GM19468 (cell line): Measurements from ENCODE around the gene ERI3.

Experiments
- ATAC-seq: cut with Tn5 transposase; IDR thresholded peaks from one replicate; pipeline ENCODE4 v1.9.1; 2021; ENCODE audit warnings: mild to moderate bottlenecking, moderate library complexity, moderate number of reproducible peaks; ENCODE audit not compliant: unreplicated experiment; ENCODE audit errors: extremely low read depth

The ERI3 gene

GRCh38 chr1:44318097-44319088 is 36.7 kb downstream of the ERI3 start:
- no peak for ATAC-seq

DNA sequence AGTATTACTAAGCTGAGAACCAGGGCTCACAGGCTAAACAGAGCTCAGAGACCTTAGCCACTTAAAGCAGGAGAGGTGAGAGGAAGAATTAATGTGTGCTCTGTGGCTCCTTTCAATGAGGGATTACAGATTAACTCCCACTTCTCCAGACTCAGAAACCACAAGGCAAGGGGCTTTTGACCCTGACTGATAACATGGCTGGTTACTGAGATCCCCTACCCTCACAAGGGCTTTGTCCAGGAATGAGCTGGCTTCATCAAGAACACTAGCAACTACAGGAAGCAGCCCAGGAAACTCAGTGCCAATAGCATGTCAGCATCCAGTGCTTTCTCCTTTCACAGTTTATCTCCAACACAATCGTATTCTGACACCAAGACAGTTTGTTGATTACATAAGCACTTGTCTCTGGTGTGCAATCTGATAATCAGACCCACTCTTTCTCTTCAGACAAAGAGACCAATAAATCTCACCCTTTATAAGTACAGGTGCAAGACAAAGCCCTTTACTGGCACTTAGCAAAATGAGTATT is 38.8 kb downstream of the ERI3 start:
- ATAC-seq: no peak

DNA sequence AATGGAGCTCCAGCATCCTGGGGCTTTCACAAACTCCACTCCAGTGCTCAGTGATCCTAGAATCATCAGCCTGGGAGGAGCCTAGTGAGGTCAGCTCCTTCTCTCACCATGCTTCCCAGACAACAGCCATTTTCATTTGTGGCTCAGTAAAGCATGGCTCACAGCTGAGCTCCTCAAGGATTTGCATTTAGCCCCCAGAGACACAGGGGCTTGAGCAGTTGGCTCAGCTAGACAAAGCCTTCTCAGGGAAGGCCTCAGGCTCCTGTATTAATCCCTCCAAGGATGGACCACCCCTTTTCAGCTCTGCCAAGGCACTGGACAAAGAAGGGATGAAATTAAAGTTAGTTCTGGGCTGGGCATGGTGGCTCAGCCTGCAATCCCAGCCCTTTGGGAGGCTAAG is 39.5 kb downstream of the ERI3 start:
- ATAC-seq: no peak

GRCh38 chr1:44314452-44314851 is 40.6 kb downstream of the ERI3 start:
- no peak for ATAC-seq

DNA sequence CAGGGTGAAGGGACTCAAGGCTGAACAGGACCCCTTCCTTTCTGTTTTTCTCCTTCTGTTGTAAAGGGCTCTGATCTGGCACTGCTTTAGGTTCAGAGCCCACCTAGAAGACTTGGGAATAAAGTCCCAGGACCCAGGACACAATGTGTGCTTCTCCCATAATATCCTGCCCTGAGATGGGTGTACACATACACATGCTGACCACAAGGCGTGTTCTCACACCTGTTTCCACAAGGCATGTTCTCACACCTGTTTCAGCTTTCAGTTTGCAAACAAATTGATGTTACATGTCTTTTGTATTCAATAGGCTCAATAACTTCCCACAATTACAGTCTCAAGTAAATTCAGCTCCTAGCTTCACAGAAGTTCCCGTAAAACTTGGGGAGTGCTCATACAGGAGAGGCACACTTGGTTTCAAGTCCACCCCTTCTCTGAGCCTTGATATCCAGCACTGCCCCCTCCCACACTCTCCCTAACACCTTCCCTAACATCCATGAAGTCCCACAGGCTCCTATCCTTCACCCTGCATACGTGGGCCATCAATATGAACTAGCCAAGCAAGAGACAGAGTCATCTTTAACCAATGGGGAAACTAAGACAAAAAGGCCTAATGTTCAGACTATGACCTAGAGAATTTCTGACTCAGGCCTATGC is 41.7 kb downstream of the ERI3 start:
- ATAC-seq: no peak

- no peak for ATAC-seq
These were observed 42.5 kb downstream of the ERI3 start for GRCh38 chr1:44312399-44313196.

DNA sequence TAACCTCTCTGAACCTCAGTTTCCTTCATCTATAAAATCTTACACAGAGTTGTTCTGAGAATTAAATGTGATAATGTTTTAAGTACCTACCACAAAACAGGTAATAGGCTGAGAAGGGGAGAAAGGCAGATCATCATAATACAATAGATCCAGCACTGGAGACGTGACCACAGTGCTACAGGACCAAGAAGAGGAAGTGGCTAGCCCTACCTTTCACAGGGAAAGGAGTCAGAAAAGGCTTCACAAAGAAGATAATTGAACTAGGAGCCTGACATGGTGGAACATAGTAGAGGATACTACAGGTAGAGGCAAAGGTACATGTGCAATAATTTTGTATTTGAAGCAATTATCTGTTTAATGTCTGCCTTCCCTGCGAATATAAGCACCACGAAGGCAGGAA is 45.1 kb downstream of the ERI3 start:
- ATAC-seq: no peak

DNA sequence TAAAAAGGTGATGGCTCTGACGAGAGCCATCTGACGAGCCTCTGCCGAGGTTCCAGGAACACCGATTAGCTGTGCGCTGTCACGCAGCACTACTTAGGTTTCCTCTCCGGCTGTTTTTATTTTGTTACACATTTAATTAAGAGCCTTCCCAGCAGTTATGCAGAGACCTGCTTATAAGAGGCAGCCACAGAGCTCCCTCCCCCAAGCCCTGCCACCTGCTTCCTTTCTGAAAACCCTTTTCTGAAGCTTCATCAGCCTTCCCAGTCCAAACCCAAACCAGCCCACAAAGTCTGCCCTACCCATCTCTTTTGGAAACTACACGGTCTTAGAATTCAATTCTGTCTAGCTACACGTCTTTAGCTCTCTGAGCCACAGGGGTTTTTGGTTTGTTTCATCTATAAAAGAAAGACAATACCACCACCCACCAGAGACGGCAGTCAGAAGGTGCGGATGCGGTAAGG is 49.1 kb downstream of the ERI3 start:
- ATAC-seq: no peak

DNA sequence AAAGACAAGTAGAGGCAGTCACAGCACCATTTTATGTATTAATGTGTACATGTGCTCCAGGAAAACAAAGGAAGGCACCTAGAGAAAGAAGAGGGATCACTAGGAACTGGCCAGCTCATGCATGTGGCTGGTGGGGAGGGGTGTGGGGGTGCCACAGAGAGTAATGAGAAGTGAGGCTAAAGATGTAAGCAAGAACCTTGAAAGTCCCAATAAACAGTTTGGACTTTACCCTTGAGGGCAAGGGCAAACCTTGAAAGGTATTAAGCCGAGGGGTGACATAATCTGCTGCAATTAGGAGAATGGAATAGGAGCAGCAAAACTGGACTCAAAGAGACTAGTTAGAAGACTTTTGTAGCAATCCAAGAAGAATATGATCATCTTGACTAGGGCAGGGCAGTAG is 51.5 kb downstream of the ERI3 start:
- ATAC-seq: no peak

DNA sequence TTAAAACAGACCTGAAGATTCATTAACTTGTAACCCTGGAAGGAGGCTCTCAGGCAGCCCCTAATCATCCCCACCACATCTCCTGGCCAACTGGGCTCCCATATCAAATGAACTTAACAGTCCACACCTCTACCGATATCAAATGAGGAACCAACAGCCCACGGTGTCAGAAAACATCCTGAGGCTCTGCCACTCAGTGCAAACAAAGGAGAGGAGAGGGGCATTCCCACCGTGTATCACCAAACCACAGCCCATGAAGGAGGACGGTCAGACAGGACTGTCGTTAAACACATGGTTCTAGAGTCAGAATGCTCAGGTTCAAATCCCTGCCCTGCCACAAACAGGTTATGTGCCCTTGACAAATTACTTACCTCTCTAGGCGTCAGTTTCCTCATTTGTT is 52.5 kb downstream of the ERI3 start:
- no peak for ATAC-seq

GRCh38 chr1:44301442-44301841 is 53.6 kb downstream of the ERI3 start:
- ATAC-seq: no peak

- no peak for ATAC-seq
These were observed 54.2 kb downstream of the ERI3 start for GRCh38 chr1:44300852-44301251.

GRCh38 chr1:44297695-44298400 is 57.2 kb downstream of the ERI3 start:
- ATAC-seq: no peak

- no peak for ATAC-seq
These were observed 58.3 kb downstream of the ERI3 start for GRCh38 chr1:44296806-44297205.

DNA sequence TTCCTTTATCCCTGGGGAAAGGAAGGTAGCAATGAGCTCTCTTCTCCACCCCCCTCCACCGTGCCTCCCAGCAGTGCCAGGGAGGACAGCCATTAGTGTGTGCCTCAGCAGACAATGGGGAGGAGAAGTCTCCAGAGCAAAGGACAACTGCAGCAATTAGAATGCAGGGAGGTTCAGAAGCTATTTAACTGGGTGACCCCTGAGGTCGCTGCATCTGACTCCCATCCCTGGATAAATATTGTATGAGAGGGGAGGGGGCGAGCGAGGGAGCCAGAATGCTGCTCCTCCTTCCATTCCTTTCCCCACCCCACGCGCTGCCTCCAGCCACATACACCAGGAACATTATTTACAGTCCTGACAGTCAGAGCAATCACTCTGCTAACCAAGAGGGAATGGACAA is 59.0 kb downstream of the ERI3 start:
- ATAC-seq: no peak

GRCh38 chr1:44294588-44295007 is 60.5 kb downstream of the ERI3 start:
- no peak for ATAC-seq

DNA sequence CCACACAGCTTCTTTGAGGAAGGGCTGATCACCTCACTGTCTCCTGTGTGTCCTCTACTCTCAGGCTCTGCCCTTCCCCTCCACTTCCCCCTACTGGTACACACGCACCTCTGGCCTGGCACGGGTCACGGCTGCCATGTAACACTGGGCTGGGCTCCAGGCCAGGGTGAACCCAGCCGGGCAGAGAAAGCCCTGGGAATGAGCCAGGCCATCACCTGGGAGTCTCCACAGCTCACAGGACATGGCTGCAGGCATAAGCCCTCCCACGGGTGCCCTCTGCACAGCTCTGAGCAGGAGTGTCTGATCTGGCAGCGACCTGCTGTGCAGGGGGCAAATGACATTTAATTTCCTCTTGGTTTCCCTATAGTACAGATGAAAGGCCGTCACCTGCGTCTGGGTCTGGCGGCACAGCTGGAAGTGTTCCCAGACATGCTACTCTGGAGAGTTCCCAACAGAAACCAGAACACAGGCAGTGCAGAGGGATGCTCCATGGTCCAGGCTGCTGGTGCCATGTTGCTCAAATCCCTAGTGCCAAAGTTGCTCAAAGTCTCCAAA is 61.2 kb downstream of the ERI3 start:
- ATAC-seq: no peak

DNA sequence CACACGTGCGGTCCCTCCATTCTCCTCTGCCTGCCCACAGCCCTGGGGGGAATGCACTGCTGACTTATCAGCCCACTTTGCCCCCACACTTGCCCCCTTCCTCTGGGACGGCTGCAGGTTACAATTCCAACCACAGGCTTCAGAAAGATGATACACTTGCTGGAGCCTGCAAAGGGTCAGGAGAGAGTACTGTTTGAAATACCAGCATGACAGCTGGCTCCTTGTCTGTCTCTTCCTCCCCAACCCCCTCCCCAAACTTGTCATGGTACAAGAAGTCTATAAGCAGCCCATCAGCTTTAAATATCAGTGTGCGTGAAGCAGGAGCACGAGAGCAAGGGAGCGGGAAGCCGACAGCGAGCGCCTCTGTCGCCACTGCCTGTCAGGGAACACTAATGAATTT is 62.4 kb downstream of the ERI3 start:
- ATAC-seq: no peak
